GM19455 (cell line): ENCODE measurements around the gene GPX1.
"Not testable (repeated sequence)": the region's sequence is repeated elsewhere in the genome, so short reads cannot be mapped to it uniquely, and the experiment has no call there.

Source experiments
- ATAC-seq: cut with Tn5 transposase; IDR thresholded peaks from one replicate; pipeline ENCODE4 v1.9.1; 2021; ENCODE audit not compliant: unreplicated experiment

GPX1 gene

GRCh38 chr3:49358217-49358883 lies at the start of gene GPX1:
Gene GPX1, minus strand, starts transcription at chr3:49358353. Its CDS starts 75 bp downstream, at chr3:49358278.
- peak; percentile 81 for ATAC-seq

DNA sequence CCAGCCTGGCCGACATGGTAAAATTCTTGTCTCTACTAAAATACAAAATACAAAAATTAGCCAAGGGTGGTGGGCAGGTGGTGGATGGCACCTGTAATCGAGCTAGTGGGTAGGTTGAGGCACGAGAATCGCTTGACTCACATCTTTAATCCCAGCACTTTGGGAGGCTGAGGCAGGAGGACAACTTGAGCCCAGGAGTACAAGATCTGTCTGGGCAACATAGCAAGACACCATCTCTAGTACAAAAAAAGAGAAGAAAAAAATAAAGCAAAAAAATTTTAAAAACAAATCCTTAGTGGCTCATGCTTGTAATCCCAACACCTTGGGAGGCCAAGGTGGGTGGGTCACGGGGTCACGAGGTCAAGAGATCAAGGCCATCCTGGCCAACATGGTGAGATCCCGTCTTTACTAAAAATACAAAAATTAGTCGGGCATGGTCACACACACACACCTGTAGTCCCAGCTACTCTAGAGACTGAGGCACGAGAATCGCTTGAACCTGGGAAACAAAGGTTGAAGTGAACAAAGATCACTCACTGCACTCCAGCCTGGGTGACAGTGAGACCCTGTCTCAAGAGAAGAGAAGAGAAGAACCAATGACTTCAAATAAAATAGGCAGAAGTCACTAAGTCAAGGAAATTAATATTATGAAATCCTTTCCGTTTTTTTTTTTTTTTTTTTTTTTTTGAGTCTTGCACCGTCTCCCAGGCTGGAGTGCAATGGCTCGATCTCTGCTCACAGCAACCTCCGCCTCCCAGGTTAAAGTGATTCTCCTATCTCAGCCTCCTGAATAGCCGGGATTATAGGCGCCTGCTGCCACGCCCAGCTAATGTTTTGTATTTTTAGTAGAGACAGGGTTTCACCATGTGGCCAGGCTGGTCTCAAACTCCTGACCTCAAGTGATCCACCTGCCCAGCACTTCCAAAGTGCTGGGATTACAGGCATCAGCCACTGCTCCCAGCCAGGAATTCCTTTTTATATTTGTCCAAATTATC lies 48.7 kb upstream of the GPX1 start:
- no peak for ATAC-seq

DNA sequence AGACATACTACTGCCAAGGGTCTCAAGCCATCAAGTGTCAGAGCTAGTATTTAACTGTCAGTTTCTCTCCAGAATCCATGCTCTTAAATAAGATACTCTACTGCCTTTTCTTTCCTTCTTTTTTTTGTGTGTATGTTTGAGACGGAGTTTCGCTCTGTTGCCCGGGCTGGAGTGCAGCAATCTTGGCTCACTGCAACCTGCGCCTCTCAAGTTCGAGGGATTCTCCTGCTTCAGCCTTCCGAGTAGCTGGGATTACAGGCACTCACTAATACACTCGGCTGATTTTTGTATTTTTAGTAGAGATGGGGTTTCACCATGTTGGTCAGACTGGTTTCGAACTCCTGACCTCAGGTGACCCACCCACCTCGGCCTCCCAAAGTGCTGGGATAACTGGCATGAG lies 47.4 kb upstream of the GPX1 start:
- ATAC-seq = not testable (repeated sequence)

GRCh38 chr3:49403891-49404290 lies 45.7 kb upstream of the GPX1 start:
- ATAC-seq = no peak

DNA sequence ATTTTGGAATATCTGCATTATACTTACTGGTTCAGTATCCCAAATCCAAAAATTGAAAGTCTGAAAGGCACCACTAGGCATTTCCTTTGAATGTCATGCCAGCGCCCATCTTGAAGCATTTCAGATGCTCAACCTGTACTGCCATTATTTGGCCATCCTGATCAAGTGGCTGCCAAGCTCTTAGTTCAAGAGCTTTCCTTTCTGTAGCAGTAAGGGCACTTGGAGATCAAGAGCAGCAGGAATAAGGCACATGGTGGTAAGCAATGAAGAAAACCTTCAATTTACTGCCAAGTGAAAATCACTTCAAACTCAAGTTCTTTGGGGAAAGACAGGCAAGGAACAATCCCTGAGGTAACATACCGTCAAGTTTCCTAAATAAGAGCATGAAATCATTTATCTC lies 43.6 kb upstream of the GPX1 start:
- ATAC-seq = no peak

GRCh38 chr3:49399461-49399860 lies 41.3 kb upstream of the GPX1 start:
- no peak for ATAC-seq

DNA sequence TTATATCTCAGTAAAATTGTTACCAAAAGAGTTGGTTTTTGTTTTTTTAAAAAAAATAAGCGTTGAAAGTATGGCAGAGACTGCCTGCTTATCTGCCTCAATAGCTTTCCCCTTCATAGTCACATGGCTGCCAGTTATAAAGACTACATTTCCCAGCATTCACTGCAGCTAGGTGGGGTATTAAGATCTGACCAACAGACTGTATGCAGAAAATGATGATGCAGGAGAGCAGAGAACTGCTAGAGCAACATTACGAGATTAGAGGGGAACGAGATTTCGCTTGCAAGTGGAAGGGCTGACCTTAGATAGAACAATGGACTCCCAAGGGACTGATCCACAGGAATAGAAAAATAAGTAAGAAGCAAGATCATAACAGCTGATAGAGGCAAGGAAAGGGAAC lies 39.3 kb upstream of the GPX1 start:
- ATAC-seq = no peak

GRCh38 chr3:49391310-49391709 lies 33.2 kb upstream of the GPX1 start:
- not testable (repeated sequence) for ATAC-seq

- no peak for ATAC-seq
These were observed 31.1 kb upstream of the GPX1 start for GRCh38 chr3:49389297-49389696.

GRCh38 chr3:49388289-49388820 lies 30.2 kb upstream of the GPX1 start:
- no peak for ATAC-seq

DNA sequence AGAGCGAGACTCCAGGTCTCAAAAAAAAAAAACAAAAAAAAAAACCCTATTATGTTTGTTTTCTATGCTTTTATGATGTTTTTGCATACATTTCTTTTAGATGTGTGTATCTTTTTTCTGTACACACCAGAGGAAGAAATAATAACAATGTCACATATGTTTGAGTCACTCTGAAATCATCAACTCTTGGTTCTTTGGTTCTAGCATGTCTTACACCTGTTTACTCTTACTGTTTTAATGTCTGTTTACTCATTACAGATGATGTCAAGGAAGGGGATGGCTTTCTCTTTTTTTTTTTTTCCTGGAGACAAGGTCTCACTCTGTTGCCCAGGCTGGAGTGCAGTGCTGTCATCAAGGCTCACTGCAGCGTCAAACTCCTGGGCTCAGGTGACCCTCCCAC lies 29.6 kb upstream of the GPX1 start:
- ATAC-seq = no peak

- ATAC-seq = no peak
These were observed 28.1 kb upstream of the GPX1 start for GRCh38 chr3:49386056-49386756.

GRCh38 chr3:49385617-49386016 lies 27.5 kb upstream of the GPX1 start:
- ATAC-seq = no peak

- no peak for ATAC-seq
These were observed 25.2 kb upstream of the GPX1 start for GRCh38 chr3:49383387-49383786.

DNA sequence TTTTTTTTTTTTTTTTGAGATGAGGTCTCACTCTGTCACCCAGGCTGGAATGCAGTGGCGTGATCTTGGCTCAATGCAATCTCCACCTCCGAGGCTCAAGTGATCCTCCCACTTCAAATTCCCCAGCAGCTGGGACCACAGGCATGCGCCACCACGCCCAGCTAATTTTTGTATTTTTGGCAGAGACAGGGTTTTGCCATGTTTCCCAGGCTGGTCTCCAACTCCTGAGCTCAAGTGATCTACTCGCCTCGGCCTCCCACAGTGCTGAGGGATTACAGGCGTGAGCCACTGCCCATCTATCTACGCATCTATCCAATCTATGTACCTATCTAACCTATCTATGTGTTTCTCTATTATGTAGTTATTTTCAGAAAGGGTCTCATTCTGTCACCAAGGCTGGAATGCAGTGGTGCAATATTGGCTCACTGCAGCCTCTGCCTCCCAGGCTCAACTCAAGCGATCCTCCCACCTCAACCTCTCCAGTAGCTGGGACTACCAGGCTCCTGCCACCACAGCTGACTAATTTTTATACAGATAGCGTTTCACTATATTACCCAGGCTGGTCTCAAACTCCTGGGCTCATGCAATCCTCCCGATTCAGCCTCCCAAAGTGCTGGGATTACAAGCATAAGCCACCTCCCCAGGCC lies 20.2 kb upstream of the GPX1 start:
- ATAC-seq = no peak

DNA sequence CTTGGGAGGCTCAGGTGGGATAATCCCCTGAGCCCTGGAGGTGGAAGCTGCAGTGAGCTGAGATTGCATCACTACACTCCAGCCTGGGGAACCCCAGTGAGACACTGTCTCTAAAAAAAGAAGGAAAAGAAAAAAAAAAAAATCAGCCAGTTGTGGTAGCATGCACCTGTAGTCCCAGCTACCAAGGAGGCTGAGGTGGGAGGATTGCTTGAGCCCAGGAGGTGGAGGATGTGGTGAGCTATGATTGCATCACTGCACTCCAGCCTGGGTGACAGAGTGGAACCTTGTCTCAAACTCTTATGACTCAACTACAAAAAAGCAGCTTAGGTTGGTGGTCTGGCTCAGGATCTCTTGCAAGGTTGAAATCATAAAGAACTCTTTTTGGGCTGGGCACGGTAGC lies 19.3 kb upstream of the GPX1 start:
- no peak for ATAC-seq

DNA sequence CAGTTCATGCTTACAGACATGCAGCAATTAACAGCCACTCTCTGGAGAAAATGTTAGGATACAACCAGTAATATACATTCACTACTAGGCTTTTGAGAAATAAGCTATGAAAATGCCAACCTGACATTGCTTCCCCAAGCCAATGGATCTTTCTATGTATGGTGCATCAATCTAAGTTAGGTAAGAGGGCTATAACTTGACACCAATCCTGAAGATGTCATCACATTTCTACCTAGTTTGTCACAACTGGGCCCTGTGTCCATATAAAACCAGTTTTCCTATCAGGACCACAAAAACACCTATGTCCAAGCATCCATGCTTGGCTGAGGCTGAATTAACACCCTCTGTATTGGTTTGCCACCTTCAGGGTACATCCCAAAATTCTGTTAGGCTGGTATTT lies 13.8 kb upstream of the GPX1 start:
- ATAC-seq = no peak

GRCh38 chr3:49370585-49371290 lies 12.6 kb upstream of the GPX1 start:
- no peak for ATAC-seq

DNA sequence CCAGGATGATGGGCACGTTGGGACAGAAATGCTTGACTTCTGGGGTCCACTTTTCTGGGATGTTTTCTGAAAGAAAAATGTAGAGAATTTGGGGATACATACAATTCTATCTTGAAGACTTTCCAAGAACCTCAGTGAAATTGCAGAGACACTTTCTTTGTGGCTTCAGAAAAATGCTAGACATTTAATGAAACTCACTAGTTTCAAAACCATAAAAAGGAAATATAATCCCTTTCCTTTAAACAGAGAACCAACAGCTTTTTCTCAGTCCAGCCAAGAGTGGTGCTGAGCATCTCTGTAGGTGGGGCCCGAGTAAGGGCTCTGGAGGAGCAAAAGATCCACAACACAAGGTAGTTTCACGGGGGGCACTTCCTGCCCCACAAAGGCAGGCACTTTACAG lies 4.4 kb upstream of the GPX1 start:
- ATAC-seq = no peak

DNA sequence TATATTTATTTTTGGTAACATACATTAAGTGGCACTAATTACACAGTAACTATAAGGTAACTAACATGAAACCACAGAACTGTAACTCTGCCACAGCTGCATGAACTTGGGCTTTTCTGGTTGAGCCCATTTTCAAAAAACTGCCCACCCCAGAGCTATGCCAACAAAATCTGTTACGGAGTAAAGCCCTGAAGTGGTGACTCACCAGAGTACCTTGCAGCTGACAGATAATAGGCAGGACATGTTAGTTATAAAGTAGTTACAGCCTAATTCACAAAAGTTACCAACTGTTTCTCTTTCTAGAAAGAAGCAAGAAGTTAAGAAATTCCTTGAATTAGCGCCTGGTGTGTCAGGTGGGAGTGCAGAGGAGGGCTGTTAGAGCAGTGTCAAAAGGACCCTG lies 1.5 kb upstream of the GPX1 start:
- no peak for ATAC-seq
